NB4 (cell line): Measurements from ENCODE around the gene CXCL6.

Source experiments
- DNase-seq: peaks from one replicate; pipeline ENCODE4 v3.0.0; 2010; ENCODE audit warnings: low read depth
- H3K4me3 ChIP-seq: one replicate; pipeline ENCODE4 v1.5.1; 2011; ENCODE audit warnings: mild to moderate bottlenecking, low read depth, low read length, moderate library complexity
- MYC ChIP-seq: IDR thresholded peaks from 2 replicates; pipeline ENCODE4 v1.6.1; 2011; ENCODE audit warnings: low read depth, low read length
- POLR2A ChIP-seq: IDR thresholded peaks from 2 replicates; pipeline ENCODE4 v1.6.1; 2011; ENCODE audit warnings: mild to moderate bottlenecking; ENCODE audit not compliant: insufficient read length; ENCODE audit errors: extremely low read depth
- TF ChIP-seq, protein P1 (sequence below): IDR thresholded peaks from one replicate; pipeline ENCODE4 v1.5.1; 2012; ENCODE audit warnings: low read depth, low read length
- TF ChIP-seq, protein P2 (sequence below): IDR thresholded peaks from 2 replicates; pipeline ENCODE4 v1.6.1; 2011; ENCODE audit warnings: low read depth, low read length

CXCL6 gene

DNA sequence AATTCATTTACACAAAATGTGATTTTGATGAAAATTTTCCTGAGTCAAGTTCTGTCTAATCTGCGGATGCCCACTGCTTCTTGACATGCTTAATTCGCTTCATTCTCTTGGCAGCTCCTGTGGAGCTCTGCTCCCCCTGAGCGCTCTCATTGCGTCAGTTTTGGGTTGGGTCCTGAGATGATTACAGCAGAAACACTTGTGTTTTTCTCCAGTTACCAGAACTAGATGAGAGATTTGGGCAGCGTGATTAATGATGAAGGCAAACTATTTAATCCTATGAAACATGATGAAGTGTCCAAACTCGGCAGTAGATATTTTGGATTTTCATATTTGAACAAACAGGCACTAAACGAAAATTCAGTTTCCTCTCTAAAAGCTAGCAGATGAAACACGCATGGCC, 28.5 kb downstream of the CXCL6 start:
- no peak for DNase-seq
- TF ChIP-seq, protein P1, sequence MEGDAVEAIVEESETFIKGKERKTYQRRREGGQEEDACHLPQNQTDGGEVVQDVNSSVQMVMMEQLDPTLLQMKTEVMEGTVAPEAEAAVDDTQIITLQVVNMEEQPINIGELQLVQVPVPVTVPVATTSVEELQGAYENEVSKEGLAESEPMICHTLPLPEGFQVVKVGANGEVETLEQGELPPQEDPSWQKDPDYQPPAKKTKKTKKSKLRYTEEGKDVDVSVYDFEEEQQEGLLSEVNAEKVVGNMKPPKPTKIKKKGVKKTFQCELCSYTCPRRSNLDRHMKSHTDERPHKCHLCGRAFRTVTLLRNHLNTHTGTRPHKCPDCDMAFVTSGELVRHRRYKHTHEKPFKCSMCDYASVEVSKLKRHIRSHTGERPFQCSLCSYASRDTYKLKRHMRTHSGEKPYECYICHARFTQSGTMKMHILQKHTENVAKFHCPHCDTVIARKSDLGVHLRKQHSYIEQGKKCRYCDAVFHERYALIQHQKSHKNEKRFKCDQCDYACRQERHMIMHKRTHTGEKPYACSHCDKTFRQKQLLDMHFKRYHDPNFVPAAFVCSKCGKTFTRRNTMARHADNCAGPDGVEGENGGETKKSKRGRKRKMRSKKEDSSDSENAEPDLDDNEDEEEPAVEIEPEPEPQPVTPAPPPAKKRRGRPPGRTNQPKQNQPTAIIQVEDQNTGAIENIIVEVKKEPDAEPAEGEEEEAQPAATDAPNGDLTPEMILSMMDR, result no peak
- TF ChIP-seq, protein P2, sequence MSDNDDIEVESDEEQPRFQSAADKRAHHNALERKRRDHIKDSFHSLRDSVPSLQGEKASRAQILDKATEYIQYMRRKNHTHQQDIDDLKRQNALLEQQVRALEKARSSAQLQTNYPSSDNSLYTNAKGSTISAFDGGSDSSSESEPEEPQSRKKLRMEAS, result no peak
- TF ChIP-seq MYC (no peak), POLR2A (no peak)
- H3K4me3 ChIP-seq, result no peak overlapping the region

DNA sequence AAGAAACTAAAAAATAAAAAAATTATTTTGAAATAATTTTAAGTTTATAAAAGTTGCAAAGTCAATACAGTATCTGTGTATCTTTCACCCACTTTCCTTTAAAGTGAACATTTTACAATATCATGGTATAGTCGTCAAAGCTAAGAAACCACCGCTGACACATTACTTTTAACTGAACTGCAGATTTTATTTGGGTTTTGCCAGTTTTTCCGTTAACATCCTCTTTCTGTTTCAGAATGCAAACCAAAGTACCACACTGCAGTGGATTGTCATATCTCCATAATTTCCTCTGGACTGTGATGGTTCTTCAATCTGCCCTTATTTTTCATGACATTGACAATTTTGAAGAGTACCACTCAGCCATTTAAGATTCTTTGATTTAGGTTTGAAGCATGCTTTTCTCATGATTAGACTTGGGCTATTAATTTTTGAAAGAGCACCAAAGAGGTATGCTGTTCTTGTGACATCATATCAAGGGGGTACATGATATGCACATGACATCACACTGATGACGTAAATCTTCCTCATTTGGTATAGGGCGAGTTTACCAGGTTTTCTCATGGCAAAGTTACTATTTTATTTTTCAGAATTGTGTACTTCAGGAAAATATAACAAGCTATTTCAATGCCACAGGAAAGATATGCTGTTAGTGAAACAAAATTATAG, 29.1 kb downstream of the CXCL6 start:
- TF ChIP-seq MYC, result no peak
- TF ChIP-seq, protein P1, result no peak
- TF ChIP-seq, protein P2, result no peak
- no peak overlapping the region for H3K4me3 ChIP-seq
- DNase-seq, result no peak

DNA sequence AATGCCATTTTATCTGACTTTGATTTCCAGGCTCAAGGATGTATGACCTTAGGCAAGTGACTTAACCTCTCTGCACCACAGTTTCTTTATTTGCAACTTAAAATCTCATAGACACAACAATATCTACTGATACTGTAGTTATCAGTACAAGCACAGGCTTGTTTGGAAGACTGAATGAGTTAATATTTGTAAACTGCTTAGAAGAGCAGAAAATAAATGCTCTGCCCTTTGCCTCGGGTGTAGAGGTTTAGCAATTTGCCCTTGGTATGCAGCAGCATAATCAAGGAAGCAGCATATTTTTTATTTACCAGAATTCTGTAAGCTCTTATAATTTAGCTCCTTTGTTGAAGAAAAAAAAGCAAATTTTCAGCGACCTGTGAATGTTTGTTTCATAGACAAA, 29.8 kb downstream of the CXCL6 start:
- TF ChIP-seq, protein P1, result no peak
- TF ChIP-seq MYC (no peak), POLR2A (no peak)
- TF ChIP-seq, protein P2, result no peak
- DNase-seq, result no peak
- no peak overlapping the region for H3K4me3 ChIP-seq

DNA sequence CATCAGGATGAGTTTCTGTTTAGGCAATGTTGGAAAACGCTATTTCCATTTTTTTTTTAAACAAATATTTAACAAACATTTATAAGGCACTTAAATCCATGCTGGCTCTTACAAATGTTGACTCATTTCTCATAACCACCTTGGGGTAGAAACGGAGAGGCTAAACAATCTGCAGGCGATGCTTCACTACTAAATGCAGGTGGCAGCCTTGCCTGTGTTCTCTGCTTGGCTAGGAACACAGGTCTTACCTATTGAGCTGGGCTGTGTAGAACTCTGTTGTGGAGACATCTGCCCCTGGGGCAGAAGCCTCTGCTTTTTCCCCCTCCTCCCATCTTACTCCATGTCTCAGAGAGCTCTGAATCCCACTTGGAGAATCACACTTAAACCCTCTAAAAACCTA, 31.3 kb downstream of the CXCL6 start:
- H3K4me3 ChIP-seq, result no peak overlapping the region
- no peak for DNase-seq

DNA sequence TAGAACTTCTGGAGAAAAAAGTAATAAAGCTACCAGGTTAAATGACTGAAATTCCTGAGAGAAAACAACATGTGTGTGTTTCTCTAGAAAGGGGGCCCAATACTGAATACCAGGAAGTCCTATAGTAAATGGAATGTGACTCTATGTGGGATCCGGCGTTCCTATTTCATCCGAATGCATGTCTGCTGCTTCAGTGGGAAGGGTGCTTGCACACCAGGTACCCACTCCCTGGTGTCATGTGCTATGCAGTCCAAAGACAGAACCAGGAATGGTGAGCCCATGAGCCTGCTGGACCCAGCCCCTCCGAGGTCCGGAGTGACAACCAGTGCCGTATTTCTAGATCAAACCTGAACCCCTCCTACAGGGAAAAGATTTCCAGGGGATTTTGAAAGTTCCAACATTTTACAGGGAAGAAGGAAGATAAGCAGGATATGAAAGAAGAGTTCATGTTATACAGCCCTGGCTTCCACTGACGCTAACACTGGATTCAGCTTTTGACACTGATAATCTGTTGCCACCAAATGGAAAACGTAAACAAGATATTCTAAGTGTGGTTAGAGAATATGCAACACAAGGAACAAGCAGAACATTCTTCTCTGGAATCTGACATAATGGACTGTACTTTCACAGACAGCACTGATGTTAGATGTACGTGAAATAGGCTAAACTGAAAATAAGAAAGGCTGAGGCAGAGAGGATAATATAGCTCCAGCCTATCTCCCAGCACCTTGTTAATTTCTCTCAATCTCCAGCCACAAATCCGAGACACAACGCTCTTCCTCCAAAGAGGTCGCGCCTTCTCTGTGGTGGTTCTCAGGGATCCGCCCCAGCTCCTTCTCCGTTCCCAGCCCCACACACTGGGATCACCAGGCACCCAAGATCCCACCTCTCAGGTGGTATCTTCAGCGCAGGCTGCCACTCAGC, 32.0 kb downstream of the CXCL6 start:
- H3K4me3 ChIP-seq, result no peak overlapping the region
- DNase-seq, result no peak
- TF ChIP-seq, protein P2, result no peak

More for the DNA sequence above, 31.3 kb downstream of the CXCL6 start:
- TF ChIP-seq, protein P1, result no peak
- TF ChIP-seq, protein P2, result no peak
- no peak for TF ChIP-seq MYC
- no peak for TF ChIP-seq POLR2A

DNA sequence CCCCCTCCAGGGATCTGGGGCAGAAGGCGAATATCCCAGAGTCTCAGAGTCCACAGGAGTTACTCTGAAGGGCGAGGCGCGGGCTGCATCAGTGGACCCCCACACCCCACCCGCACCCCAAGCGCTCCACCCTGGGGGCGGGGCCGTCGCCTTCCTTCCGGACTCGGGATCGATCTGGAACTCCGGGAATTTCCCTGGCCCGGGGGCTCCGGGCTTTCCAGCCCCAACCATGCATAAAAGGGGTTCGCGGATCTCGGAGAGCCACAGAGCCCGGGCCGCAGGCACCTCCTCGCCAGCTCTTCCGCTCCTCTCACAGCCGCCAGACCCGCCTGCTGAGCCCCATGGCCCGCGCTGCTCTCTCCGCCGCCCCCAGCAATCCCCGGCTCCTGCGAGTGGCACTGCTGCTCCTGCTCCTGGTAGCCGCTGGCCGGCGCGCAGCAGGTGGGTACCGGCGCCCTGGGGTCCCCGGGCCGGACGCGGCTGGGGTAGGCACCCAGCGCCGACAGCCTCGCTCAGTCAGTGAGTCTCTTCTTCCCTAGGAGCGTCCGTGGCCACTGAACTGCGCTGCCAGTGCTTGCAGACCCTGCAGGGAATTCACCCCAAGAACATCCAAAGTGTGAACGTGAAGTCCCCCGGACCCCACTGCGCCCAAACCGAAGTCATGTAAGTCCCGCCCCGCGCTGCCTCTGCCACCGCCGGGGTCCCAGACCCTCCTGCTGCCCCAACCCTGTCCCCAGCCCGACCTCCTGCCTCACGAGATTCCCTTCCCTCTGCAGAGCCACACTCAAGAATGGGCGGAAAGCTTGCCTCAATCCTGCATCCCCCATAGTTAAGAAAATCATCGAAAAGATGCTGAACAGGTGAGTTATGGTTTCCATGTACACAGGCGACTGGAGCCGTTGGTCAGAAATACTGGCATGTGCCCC, 32.9 kb downstream of the CXCL6 start, which contains the start of gene CXCL1:
TSS of gene CXCL1 (plus strand) at position 264 of the 926 bp plus-strand sequence. CDS start at position 342, 78 bp downstream.
- H3K4me3 ChIP-seq, result no peak within 1 kb of the TSS
- peak; percentile 42 for DNase-seq
- TF ChIP-seq MYC (no peak), POLR2A (no peak)
- TF ChIP-seq, protein P1, result no peak
- TF ChIP-seq, protein P2, result no peak
